ENCODE results near the gene HOXA2.

- no peak for TF ChIP-seq CTCF (IDR thresholded peaks at IDR 0.05; ENCODE audit: poor library complexity)
- TF ChIP-seq EZH2phosphoT487 (IDR thresholded peaks at IDR 0.05; ENCODE audit: low read depth, severe bottlenecking, unreplicated experiment) = no peak
- no peak for TF ChIP-seq EZH2 (IDR thresholded peaks at IDR 0.05; ENCODE audit: borderline replicate concordance)
Observed at GRCh38 chr7:27137640-27138315, 35.3 kb upstream of the HOXA2 start.

Measured in hepatocyte (in vitro differentiated cells).